Activated naive CD4-positive, alpha-beta T cell treated with anti-CD3 and anti-CD28 coated beads, Interleukin-2, amount 50 U/mL, for 24 hours (primary cell): Measurements from ENCODE around the gene AADACL4.
"Not testable (repeated sequence)": the region's sequence is repeated elsewhere in the genome, so short reads cannot be mapped to it uniquely, and the experiment has no call there.

Experiments used
- H3K27ac Mint-ChIP-seq: one replicate; pipeline ENCODE4 v1.8.0; 2021; ENCODE audit warnings: mild to moderate bottlenecking, mixed read lengths
- H3K27me3 Mint-ChIP-seq: one replicate; pipeline ENCODE4 v1.8.0; 2021; ENCODE audit warnings: mixed read lengths
- H3K36me3 Mint-ChIP-seq: one replicate; pipeline ENCODE4 v1.8.0; 2021; ENCODE audit warnings: mixed read lengths
- H3K4me1 Mint-ChIP-seq: one replicate; pipeline ENCODE4 v1.8.0; 2021; ENCODE audit warnings: mixed read lengths
- H3K4me3 Mint-ChIP-seq: one replicate; pipeline ENCODE4 v1.8.0; 2021; ENCODE audit warnings: mild to moderate bottlenecking, mixed read lengths
- H3K9me3 Mint-ChIP-seq: one replicate; pipeline ENCODE4 v1.8.0; 2021; ENCODE audit warnings: mixed read lengths

Gene AADACL4

DNA sequence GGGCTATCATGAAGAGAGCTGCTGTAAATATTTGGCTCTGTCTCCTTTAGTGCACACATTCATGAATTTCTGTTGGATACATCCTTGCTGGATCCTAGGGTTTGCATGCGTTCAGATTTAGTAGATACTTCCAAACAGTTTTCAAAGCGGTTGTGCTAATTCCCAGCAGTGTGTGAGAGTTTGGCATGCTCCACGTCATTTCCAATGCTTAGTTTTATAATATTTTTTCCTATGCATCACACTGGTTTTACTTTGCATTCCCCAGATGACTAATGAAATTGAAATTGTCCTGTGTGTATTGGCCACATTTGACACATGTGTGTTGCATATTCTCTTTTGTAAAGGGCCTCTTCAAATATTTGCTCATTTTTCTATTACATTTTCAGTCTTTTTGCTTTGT lies 53.5 kb downstream of the AADACL4 start:
- H3K27ac Mint-ChIP-seq: no peak overlapping the region
- no peak overlapping the region for H3K4me3 Mint-ChIP-seq
- H3K36me3 Mint-ChIP-seq: peaks cover 1% of the 10 kb centered on the region
- no peaks in the 10 kb centered on the region for H3K4me1 Mint-ChIP-seq
- H3K27me3 Mint-ChIP-seq: peaks cover 10% of the 10 kb centered on the region
- no peaks in the 10 kb centered on the region for H3K9me3 Mint-ChIP-seq

DNA sequence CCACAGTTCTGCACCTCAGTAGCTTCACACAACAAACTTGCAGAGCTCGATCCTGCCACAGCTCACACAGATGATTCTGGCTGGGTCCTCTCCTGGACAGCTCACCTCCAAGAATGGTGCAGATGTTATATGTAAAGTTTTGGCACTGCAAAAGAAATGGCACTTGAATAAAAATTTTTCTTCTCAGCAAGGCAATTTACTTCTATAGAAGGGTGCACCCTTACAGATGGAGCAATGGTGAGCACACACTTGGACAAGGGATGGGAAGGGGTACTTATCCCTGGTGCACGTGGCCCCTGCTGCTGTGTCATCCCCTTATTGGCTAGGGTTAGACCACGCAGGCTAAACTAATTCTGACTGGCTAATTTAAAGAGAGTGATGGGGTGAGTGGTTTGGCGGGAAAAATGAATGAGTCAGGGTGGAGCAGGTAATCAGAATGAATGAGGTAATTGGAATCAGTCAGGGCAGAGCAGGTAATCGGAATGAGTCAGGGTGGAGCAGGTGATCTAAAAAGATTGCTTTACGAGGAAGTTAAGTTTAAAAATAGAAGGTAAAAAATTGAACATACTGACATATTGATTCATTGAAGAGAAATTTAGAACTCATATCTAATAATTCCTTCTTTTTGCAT lies 60.1 kb downstream of the AADACL4 start:
- peaks cover 6% of the 10 kb centered on the region for H3K9me3 Mint-ChIP-seq
- H3K4me3 Mint-ChIP-seq: no peak overlapping the region
- H3K27ac Mint-ChIP-seq: no peak overlapping the region
- H3K4me1 Mint-ChIP-seq: no peaks in the 10 kb centered on the region
- peaks cover 17% of the 10 kb centered on the region for H3K27me3 Mint-ChIP-seq
- peaks cover 1% of the 10 kb centered on the region for H3K36me3 Mint-ChIP-seq

DNA sequence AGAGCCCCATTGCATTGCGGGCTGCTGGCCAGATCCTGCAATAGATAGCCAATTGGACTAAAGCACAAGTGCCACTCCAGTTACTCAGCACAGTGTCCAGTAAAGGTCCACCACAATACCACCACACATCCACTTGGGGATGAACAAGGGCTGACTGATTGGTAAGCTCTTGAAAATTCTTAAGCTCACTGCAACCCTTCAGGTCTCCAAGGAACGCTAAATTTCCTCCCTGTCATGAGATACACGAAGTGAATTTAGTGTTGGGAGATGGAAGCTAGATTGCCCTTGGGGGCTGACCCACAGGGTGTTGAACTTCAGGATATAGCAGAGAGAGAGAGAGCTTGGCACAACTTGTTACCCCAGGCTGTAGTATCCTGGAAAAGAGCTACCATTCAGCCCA lies 62.2 kb downstream of the AADACL4 start:
- peaks cover 1% of the 10 kb centered on the region for H3K36me3 Mint-ChIP-seq
- H3K4me1 Mint-ChIP-seq: no peaks in the 10 kb centered on the region
- H3K4me3 Mint-ChIP-seq: no peak overlapping the region
- peaks cover 15% of the 10 kb centered on the region for H3K27me3 Mint-ChIP-seq
- H3K27ac Mint-ChIP-seq: no peak overlapping the region
- peaks cover 6% of the 10 kb centered on the region for H3K9me3 Mint-ChIP-seq

DNA sequence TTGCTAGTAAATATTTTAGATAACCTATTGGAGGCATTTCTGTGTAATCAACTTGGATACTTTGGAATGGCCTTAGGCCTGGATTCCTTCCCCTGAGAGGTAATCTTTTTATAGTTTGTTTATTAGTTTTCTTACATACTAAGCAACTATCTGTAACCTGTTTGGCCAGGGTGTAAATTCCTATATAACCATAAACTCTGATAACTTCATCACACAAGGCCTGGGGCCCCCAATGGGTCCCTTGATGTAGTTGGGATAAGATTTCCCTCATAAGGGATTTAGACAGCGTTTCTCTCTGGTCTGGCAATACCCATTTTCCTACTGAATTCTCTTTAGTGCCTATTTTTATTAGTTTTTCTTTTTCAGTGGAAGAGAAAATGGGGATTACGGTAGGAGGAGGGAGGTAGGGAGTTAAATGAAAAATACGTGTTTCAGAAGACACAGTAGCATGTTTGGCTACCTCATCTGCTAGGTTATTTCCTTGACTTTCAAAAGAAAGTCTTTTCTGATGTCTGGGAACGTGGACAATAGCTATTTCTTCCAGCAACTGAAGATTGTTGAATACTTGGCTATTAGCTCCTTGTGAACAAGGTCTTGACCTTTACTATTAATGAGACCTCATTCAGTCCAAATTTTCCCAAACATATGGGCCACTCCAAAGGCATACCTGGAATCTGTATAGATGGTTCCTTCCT lies 64.7 kb downstream of the AADACL4 start:
- H3K4me1 Mint-ChIP-seq: no peaks in the 10 kb centered on the region
- H3K27ac Mint-ChIP-seq: no peak overlapping the region
- H3K36me3 Mint-ChIP-seq: no peaks in the 10 kb centered on the region
- peaks cover 14% of the 10 kb centered on the region for H3K27me3 Mint-ChIP-seq
- H3K9me3 Mint-ChIP-seq: peaks cover 6% of the 10 kb centered on the region
- no peak overlapping the region for H3K4me3 Mint-ChIP-seq

DNA sequence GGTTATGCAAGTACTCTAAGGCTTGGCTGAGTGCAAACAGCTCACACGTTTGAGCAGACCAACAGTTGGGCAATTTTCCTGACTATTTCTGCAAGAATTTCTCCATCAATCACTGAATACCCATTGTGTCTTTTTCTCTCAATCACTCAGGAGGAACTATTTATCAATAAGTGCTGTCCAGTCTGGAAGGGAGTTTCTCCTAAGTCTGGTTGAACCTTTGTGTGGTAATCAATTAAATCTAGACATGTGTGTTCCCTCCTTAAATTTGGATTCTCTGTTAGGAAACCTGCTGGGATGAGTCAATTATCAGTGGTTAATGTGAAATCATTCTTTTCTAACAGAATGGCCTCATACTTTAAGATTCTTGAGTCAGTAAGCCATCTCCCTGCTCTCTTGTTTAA lies 65.2 kb downstream of the AADACL4 start:
- H3K27me3 Mint-ChIP-seq: peaks cover 14% of the 10 kb centered on the region
- peaks cover 6% of the 10 kb centered on the region for H3K9me3 Mint-ChIP-seq
- no peaks in the 10 kb centered on the region for H3K4me1 Mint-ChIP-seq
- H3K4me3 Mint-ChIP-seq: no peak overlapping the region
- no peak overlapping the region for H3K27ac Mint-ChIP-seq
- no peaks in the 10 kb centered on the region for H3K36me3 Mint-ChIP-seq

DNA sequence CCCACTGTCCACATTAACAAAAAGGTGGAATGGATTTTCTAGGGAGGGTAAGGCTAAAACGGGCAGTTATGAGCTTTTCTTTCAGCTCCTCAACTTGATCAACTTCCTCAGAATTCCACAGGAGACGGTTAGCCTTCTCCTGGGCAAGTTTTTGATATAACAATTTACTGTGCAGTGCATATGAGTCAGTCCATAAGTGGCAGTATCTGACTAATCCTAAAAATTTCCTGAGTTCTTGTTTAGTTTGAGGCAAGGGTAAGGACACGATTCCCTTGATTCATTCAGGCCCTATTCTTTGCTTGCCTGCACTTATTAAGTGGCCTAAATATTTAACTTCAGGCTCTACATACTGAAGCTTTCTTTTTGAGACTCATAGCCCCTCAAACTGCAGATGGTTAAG lies 65.8 kb downstream of the AADACL4 start:
- no peak overlapping the region for H3K4me3 Mint-ChIP-seq
- peaks cover 14% of the 10 kb centered on the region for H3K27me3 Mint-ChIP-seq
- H3K4me1 Mint-ChIP-seq: no peaks in the 10 kb centered on the region
- H3K9me3 Mint-ChIP-seq: peaks cover 5% of the 10 kb centered on the region
- H3K36me3 Mint-ChIP-seq: no peaks in the 10 kb centered on the region
- H3K27ac Mint-ChIP-seq: no peak overlapping the region

DNA sequence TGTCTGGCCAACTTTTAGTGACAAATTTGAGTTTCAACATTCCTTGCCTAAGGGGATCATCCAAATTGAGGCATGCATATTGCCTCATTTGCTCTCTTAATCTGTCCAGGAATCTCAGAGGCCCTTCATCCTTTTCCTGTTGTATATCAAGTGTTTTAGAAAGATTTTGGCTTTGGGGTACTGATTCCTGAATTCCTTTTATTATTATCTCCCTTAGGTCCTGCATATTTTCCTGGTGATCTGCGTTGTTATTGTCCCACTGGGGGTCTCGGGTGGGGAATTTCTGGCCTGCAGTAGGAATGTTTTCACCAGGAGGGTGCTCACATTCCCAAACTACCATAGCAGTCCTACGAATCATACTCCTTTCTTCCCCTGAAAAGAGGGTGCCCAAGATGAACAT lies 67.7 kb downstream of the AADACL4 start:
- no peak overlapping the region for H3K27ac Mint-ChIP-seq
- H3K4me3 Mint-ChIP-seq: no peak overlapping the region
- peaks cover 11% of the 10 kb centered on the region for H3K27me3 Mint-ChIP-seq
- no peaks in the 10 kb centered on the region for H3K9me3 Mint-ChIP-seq
- no peaks in the 10 kb centered on the region for H3K36me3 Mint-ChIP-seq
- H3K4me1 Mint-ChIP-seq: no peaks in the 10 kb centered on the region

DNA sequence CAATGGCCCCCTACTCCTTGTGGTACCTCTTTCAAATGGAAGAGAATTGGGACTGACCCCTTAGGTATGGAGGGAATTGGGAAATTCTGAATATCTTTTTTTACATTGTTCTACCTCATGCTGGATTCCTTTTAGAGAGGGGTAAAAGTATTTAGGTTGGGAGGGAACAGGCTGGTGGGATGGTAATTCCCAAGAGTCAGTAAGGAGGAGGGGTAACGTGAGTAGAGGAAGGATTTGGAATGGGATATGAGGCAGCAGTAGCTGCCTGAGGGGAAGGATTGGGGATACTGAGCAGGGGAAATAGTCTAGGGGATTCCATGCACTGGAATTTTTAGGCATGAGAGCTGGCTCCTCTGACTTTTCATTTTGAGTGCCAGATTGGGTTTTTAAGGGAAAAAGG lies 68.2 kb downstream of the AADACL4 start:
- Mint-ChIP-seq H3K4me3 (no peak overlapping the region), H3K4me1 (no peaks in the 10 kb centered on the region), H3K36me3 (no peaks in the 10 kb centered on the region), H3K27me3 (peaks cover 11% of the 10 kb centered on the region), H3K27ac (no peak overlapping the region), H3K9me3 (no peaks in the 10 kb centered on the region)

DNA sequence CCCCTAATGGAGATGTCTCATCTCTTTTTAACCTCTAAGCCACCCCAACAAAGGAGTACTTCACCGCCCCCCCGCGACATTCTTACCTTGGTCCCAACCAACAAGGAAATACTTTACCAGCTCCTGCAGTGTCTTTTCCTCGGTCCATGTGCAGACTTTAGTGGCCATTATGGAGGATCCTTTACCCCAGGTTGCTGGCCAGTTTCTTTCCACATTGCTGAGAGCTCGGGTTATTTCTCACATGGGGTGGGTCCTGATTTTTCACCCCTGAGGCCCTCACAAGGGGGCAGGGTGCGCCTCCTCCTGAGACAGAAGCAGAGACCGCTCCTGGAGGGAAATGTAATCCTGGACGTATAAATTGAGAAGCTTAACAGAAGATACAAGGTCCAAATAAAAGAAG lies 69.0 kb downstream of the AADACL4 start:
- Mint-ChIP-seq H3K9me3 (no peaks in the 10 kb centered on the region), H3K4me1 (no peaks in the 10 kb centered on the region), H3K27me3 (peaks cover 11% of the 10 kb centered on the region), H3K36me3 (no peaks in the 10 kb centered on the region), H3K4me3 (no peak overlapping the region), H3K27ac (no peak overlapping the region)

DNA sequence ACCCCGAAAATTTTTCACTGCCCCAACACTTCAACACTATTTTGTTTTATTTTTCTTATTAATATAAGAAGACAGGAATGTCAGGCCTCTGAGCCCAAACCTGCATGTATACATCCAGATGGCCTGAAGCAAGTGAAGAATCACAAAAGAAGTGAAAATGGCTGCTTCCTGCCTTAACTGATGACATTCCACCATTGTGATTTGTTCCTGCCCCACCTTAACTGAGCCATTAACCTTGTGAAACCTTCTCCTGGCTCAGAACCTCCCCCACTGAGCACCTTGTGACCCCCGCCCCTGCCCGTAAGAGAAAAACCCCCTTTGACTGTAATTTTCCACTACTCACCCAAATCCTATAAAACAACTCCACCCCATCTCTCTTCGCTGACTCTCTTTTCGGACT lies 69.8 kb downstream of the AADACL4 start:
- not testable (repeated sequence) for H3K9me3 Mint-ChIP-seq, H3K36me3 Mint-ChIP-seq, H3K4me1 Mint-ChIP-seq, H3K4me3 Mint-ChIP-seq, H3K27ac Mint-ChIP-seq
- H3K27me3 Mint-ChIP-seq: peaks cover 11% of the 10 kb centered on the region

DNA sequence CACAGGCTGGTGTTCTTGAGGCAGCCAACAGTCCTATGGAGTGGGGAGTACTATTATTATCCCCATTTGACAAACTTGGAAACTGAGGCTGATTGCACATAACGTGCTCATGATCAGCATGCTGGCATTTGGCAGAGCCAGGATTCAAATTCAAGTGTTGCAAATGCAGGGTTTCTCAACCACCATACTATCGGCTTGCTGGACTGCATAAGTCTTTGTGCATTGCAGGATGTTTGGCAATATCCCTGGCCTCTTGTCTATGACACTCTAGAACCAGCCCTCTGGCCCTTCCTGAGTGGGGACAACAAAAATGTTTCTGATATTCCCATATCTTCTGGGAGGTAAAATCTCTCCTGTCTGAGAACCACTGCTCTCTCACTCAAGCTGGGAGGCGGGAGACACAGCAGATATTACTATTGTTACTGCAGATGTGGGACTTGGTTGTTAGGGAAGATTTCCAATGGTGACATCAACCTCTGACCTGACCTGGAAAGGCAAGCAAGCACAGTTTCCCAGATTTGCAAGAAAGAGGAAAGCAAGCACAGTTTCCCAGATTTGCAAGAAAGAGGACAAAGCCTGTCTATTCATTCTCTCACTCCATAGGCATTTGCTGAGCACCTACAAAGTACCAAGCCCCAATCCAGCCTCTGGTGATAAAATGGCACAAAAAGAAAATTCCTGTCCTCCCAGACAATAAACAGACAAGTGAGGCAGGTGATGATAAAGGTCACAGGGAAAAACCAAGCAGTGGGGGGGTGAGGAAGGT lies 71.0 kb downstream of the AADACL4 start:
- Mint-ChIP-seq H3K36me3 (no peaks in the 10 kb centered on the region), H3K4me3 (no peak overlapping the region), H3K9me3 (no peaks in the 10 kb centered on the region), H3K27ac (no peak overlapping the region), H3K4me1 (no peaks in the 10 kb centered on the region), H3K27me3 (peaks cover 13% of the 10 kb centered on the region)

DNA sequence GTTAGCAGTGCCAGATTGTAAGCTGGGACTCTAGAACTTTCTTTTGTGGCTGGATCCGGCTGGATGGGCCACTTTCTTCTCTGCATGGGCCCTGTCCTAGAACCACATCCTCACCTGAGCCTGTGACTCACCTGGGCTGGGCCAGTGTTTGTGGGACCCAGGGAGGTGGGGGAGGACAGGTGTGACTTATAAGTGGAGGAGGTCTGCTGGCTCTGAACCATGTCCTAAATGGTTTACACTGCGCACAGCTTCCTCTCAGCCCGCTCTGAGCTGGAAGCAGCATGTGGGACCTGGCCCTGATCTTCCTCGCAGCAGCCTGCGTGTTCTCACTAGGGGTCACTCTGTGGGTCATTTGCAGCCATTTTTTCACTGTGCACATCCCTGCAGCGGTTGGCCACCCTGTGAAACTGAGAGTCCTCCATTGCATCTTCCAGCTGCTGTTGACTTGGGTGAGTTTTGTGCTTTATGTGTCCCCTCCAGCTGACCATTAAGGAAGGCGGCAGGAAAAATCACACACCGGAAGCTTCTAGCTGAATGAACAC lies 72.1 kb downstream of the AADACL4 start, which contains the start of gene AADACL3:
Gene AADACL3 (plus strand): TSS at position 215 of the 542 bp plus-strand sequence. CDS start 67 bp downstream, at position 282.
- H3K27me3 Mint-ChIP-seq: peaks cover 13% of the 10 kb centered on the region

More for the DNA sequence above, 72.1 kb downstream of the AADACL4 start, which contains the start of gene AADACL3:
- Mint-ChIP-seq H3K27ac (no peak within 1 kb of the TSS), H3K4me3 (no peak within 1 kb of the TSS), H3K36me3 (no peaks in the 10 kb centered on the region), H3K4me1 (no peaks in the 10 kb centered on the region), H3K9me3 (no peaks in the 10 kb centered on the region)
